ENCODE measurements around the gene ACSS3. TPM values are rescaled to one million over a fixed set of nuclear protein-coding genes. Genes with fewer than 3 reads are reported as not detected.
A peak's percentile ranks its signal among the peaks of the same experiment; 100 is the strongest.

Gene ACSS3
- total RNA-seq, 4 donors from 2014 or later: 4.9 to 10.0 (median 8.3) TPM

- no peaks in the 10 kb centered on the region for H3K4me1 ChIP-seq
- no peak overlapping the region for H3K27ac ChIP-seq
- H3K36me3 ChIP-seq: no peaks in the 10 kb centered on the region
- no peaks in the 10 kb centered on the region for H3K27me3 ChIP-seq
- no peak overlapping the region for H3K4me3 ChIP-seq
- no peaks in the 10 kb centered on the region for H3K9me3 ChIP-seq
- TF ChIP-seq, protein P1, sequence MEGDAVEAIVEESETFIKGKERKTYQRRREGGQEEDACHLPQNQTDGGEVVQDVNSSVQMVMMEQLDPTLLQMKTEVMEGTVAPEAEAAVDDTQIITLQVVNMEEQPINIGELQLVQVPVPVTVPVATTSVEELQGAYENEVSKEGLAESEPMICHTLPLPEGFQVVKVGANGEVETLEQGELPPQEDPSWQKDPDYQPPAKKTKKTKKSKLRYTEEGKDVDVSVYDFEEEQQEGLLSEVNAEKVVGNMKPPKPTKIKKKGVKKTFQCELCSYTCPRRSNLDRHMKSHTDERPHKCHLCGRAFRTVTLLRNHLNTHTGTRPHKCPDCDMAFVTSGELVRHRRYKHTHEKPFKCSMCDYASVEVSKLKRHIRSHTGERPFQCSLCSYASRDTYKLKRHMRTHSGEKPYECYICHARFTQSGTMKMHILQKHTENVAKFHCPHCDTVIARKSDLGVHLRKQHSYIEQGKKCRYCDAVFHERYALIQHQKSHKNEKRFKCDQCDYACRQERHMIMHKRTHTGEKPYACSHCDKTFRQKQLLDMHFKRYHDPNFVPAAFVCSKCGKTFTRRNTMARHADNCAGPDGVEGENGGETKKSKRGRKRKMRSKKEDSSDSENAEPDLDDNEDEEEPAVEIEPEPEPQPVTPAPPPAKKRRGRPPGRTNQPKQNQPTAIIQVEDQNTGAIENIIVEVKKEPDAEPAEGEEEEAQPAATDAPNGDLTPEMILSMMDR (IDR thresholded peaks at IDR 0.05): no peak
- no peak for TF ChIP-seq POLR2A (IDR thresholded peaks at IDR 0.05)
- no peak for DNase-seq
Measured at GRCh38 chr12:81125691-81126090, 47.8 kb downstream of the ACSS3 start.

DNA sequence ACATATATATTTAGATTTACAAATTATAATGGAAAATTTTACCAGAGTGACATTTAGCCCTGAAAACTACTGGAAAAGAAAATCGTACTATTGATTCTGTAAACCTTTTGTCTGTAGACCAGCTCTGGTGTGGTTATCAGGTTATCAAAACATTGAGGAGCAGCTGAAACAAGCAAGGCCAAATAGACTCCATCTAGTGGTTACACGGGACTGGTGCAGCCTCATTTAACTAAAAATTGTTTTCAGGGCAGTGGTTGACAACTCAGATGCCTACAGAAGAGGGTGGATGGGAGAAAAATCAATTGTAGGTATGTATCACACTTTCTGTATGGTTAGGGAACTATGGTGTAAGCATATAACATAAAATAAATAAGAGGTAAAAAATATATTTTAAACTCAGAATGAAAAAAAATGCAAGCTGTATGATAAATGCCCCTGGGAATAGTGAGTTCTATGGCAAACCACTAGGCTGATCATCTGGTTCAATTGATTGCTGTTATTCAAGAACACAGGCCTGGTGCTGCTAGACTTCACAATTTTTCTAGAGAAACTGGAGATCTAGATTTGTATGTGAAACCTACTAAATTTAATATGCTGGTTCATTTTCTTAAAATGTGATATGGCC, 51.2 kb downstream of the ACSS3 start:
- Histone ChIP-seq H3K9me3 (no peaks in the 10 kb centered on the region), H3K4me1 (no peaks in the 10 kb centered on the region), H3K27ac (no peak overlapping the region), H3K4me3 (no peak overlapping the region), H3K27me3 (no peaks in the 10 kb centered on the region), H3K36me3 (no peaks in the 10 kb centered on the region)
- peak in 1 of 3 donors; percentile 65 for DNase-seq
- TF ChIP-seq, protein P1 (IDR thresholded peaks at IDR 0.05): peak in 4 of 6 experiments; percentile 45 to 82 (median 76)
- TF ChIP-seq POLR2A (IDR thresholded peaks at IDR 0.05): no peak

DNA sequence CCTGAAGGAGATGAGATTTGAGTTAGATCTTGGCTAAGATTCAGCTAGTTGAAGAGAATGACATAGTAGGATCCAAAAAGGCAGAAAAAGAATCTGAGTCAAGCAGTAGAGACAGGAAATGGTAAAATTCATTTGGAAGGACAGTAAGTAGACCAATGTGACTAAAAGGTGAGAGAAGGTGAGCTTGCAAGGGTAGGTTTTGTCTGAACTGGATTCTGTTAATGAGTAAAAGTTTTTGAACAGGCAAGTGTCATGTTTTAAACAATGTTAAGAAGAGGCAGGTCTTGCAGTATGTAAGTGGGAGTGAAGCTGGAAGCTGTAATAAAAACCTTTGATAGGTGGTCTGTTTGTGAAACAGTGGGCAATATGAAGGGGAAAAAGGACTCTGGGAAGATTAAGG, 58.6 kb downstream of the ACSS3 start:
- H3K36me3 ChIP-seq: no peaks in the 10 kb centered on the region
- no peak overlapping the region for H3K27ac ChIP-seq
- H3K9me3 ChIP-seq: no peaks in the 10 kb centered on the region
- no peaks in the 10 kb centered on the region for H3K27me3 ChIP-seq
- DNase-seq: no peak
- H3K4me1 ChIP-seq: no peaks in the 10 kb centered on the region
- H3K4me3 ChIP-seq: no peak overlapping the region
- TF ChIP-seq, protein P1 (IDR thresholded peaks at IDR 0.05): no peak
- TF ChIP-seq POLR2A (IDR thresholded peaks at IDR 0.05): no peak

GRCh38 chr12:81137801-81138200, 59.9 kb downstream of the ACSS3 start:
- no peaks in the 10 kb centered on the region for H3K36me3 ChIP-seq
- no peak for DNase-seq
- H3K4me1 ChIP-seq: no peaks in the 10 kb centered on the region
- no peak overlapping the region for H3K27ac ChIP-seq
- H3K9me3 ChIP-seq: no peaks in the 10 kb centered on the region
- H3K27me3 ChIP-seq: no peaks in the 10 kb centered on the region
- H3K4me3 ChIP-seq: no peak overlapping the region
- TF ChIP-seq, protein P1 (IDR thresholded peaks at IDR 0.05): no peak
- TF ChIP-seq POLR2A (IDR thresholded peaks at IDR 0.05): no peak

DNA sequence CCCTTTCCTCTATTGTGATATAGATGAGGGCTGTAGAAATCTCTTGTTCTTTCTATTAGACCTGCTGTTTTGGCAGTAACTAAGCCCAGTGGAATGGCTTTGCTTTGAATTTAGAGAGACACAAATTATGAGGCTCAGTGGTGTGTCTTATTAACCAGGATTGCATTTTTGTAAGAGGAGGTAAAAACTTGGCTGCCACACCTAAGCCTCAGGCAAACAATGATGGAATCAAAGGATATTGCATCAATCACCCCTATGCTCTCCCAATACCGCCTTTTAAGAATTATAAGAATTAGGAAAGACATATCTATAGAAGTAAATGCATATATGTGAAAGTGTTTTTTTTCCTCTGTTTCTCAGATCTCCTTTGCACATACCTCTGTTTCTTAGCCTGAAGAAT, 63.3 kb downstream of the ACSS3 start:
- no peaks in the 10 kb centered on the region for H3K36me3 ChIP-seq
- H3K27ac ChIP-seq: no peak overlapping the region
- H3K4me3 ChIP-seq: no peak overlapping the region
- H3K4me1 ChIP-seq: no peaks in the 10 kb centered on the region
- TF ChIP-seq POLR2A (IDR thresholded peaks at IDR 0.05): no peak
- TF ChIP-seq, protein P1 (IDR thresholded peaks at IDR 0.05): no peak
- no peaks in the 10 kb centered on the region for H3K27me3 ChIP-seq
- no peak for DNase-seq
- no peaks in the 10 kb centered on the region for H3K9me3 ChIP-seq

- TF ChIP-seq, protein P1 (IDR thresholded peaks at IDR 0.05): no peak
- TF ChIP-seq POLR2A (IDR thresholded peaks at IDR 0.05): no peak
- Histone ChIP-seq H3K27ac (no peak overlapping the region), H3K36me3 (no peaks in the 10 kb centered on the region), H3K4me3 (no peak overlapping the region), H3K4me1 (no peaks in the 10 kb centered on the region), H3K27me3 (no peaks in the 10 kb centered on the region), H3K9me3 (no peaks in the 10 kb centered on the region)
- no peak for DNase-seq
Measured at GRCh38 chr12:81143057-81143456, 65.2 kb downstream of the ACSS3 start.
